Midbrain (tissue), 1 donor: ENCODE data around the gene SEC11A.
"Not testable (repeated sequence)": the region's sequence is repeated elsewhere in the genome, so short reads cannot be mapped to it uniquely, and the experiment has no call there.

ENCODE experiments used
- DNase-seq: peaks from one replicate; lab custom pipeline; 2025; lab: John Stamatoyannopoulos, UW

Gene SEC11A

DNA sequence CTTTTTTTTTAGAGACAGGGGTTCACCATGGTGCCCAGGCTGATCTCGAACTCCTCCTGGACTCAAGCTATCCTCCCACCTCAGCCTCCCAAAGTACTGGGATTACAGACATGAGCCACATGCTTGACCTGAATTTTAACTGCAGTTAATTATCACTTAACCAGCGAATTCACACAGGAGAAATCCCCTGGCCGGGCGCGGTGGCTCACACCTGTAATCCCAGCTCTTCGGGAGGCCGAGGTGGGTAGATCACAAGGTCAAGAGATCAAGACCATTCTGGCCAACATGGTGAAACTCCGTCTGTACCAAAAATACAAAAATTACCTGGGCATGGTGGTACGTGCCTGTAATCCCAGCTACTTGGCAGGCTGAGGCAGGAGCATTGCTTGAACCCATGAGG is 74.1 kb downstream of the SEC11A start:
- DNase-seq: not testable (repeated sequence)

GRCh38 chr15:84638103-84638502 is 77.8 kb downstream of the SEC11A start:
- DNase-seq: peak; percentile 36

DNA sequence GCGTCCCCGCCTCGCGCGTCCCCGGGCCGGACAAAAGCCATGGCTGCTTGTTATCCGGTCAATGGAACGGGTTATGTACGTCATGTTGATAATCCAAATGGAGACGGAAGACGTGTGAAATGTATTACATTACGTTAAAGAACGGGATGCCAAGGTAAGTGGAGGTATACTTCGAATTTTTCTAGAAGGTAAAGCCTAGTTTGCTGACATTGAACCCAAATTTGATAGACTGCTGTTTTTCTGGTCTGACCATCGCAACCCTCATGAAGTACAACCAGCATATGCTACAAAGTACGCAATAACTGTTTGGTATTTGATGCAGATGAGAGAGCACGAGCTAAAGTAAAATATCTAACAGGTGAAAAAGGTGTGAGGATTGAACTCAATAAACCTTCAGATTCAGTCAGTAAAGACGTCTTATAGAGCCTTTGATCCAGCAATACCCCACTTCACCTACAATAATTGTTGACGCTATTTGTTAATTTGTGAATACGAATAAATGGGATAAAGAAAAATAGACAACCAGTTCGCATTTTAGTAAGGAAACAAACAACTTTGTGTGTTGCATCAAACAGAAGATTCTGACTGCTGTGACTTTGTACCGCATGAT is 81.6 kb downstream of the SEC11A start:
- DNase-seq: peak; percentile 58

DNA sequence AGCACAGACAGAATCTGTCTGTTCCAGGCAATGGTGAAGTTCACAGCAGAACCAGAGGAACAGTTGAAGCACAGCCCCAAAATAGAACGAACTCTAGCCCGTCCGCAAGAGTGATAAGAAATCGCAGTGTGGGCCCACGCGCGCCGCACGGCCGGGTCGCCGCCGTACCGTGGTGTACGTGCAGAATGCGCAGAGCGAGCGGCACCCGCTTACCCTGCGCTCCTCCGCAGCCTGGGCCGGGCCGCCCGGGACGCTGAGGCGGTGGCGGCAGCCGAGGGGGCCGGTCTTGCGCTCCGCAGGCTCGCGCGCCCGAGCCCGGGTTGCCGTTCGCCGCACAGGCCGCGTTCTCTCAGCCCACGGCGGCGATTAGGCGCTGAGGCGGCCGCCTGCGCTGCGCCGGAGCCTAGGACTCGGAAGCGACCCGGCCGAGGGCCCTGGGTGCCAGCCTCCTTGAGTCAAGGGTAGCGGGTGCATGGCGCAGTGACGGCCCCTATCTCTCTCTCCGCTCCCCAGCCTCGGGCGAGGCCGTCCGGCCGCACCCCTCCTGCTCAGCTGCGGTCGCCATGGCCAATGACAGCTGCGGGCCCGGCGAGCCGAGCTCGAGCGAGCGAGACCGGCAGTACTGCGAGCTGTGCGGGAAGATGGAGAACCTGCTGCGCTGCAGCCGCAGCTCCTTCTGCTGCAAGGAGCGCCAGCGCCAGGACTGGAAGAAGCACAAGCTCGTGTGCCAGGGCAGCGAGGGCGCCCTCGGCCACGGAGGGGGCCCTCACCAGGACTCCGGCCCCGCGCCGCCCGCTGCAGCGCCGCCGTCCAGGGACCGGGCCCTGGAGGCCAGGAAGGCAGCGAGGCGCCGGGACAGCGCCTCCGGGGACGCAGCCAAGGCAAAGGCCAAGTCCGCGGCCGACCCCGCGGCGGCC is 82.4 kb downstream of the SEC11A start:
- DNase-seq: peak; percentile 78

- no peak for DNase-seq
Observed at GRCh38 chr15:84631706-84632272, 84.2 kb downstream of the SEC11A start.

DNA sequence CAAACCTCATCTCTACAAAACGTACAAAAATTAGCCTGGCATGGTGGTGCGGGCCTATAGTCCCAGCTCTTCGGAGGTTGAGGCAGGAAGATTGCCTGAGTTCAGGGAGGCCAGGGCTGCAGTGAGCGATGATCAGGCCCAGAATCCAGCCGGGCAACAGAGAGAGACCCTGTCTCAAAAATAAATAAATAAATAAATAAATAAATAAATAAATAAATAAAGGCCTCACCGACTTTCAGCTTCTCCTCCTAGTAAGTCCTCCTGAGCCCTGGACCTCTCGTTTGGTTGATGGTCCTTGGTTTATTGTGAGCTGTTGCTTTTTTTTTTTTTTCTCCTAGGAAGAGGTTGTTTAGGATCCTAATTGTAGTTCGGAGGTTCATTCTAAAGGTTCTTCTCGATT is 86.9 kb downstream of the SEC11A start:
- DNase-seq: no peak

DNA sequence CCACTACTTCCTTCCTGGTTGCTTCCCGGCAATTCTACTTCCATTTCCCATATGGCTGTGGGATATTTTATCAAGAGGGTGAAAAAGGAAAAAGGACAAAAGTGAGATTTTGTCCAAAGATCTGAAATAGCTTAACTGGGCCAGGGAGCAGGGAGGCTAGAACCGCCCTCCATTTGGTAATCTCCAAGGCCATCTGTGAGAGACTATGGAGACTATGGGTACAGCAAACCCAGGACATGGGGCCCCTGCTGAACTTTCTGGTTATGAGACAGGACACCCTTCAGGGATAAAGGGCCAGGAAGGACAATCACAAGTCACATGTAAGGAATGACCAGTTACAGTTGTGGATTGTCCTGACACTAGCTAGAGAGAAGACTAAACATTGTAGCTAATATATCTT is 90.8 kb downstream of the SEC11A start:
- no peak for DNase-seq

- no peak for DNase-seq
Observed at GRCh38 chr15:84624359-84624758, 91.6 kb downstream of the SEC11A start.

GRCh38 chr15:84621358-84621979 is 94.5 kb downstream of the SEC11A start:
- no peak for DNase-seq

- DNase-seq: no peak
Observed at GRCh38 chr15:84620626-84621025, 95.3 kb downstream of the SEC11A start.
